AG04450 (cell line): Measurements from ENCODE around the gene ZNF341. TPM values are rescaled to one million over a fixed set of nuclear protein-coding genes. Genes with fewer than 3 reads are reported as not detected.
A peak's percentile ranks its signal among the peaks of the same experiment; 100 is the strongest.

ENCODE experiments used
- CTCF ChIA-PET: fragments of 300-600, 350-600 bp; formaldehyde crosslinking; extraction: SDS; loops from one replicate; lab custom pipeline; 2022; ENCODE audit warnings: antibody characterized with exemption, inconsistent platforms; lab: Charles Lee
- POLR2A ChIA-PET: fragments of 350-600 bp; formaldehyde crosslinking; extraction: SDS; loops from one replicate; lab custom pipeline; 2021; ENCODE audit warnings: antibody characterized with exemption, inconsistent platforms; lab: Yijun Ruan, JAX
- DNase-seq: peaks from one replicate; pipeline ENCODE4 v3.0.0-alpha.2; 2011; ENCODE audit warnings: low read depth, low spot score
- H3K27ac ChIP-seq: one replicate; pipeline ENCODE4 v1.5.1; 2012; ENCODE audit warnings: low read depth, low read length, control low read depth
- H3K27me3 ChIP-seq: one replicate; pipeline ENCODE4 v1.6.0; 2012; ENCODE audit warnings: low read length; ENCODE audit not compliant: control insufficient read depth, insufficient read depth
- H3K4me3 ChIP-seq: 2 replicates; pipeline ENCODE4 v1.5.1; 2011; ENCODE audit warnings: mild to moderate bottlenecking, low read depth, low read length, control low read depth
- H3K9me3 ChIP-seq: 2 replicates; pipeline ENCODE4 v1.5.1; 2012; ENCODE audit warnings: low read length; ENCODE audit not compliant: control insufficient read depth, insufficient read depth
- polyA plus RNA-seq: library from polyadenylated mRNA; depleted of rRNA; stranded (reverse); fragments of >200 nt; gene quantifications from 2 replicates; pipeline ENCODE4 v1.2.3, GENCODE V29; 2011
- TF ChIP-seq, protein P1 (sequence below): IDR thresholded peaks from 2 replicates; pipeline ENCODE4 v1.5.1; 2011; ENCODE audit warnings: low read depth, low read length, control low read depth, inconsistent platforms

ZNF341 gene
- polyA plus RNA-seq, 1 experiment = 1.5 TPM

GRCh38 chr20:33729101-33729500 lies 2.7 kb upstream of the ZNF341 start:
- Histone ChIP-seq H3K9me3 (no peaks in the 10 kb centered on the region), H3K27ac (no peak overlapping the region), H3K27me3 (no peaks in the 10 kb centered on the region), H3K4me3 (no peak overlapping the region)
- no peak for DNase-seq
- ChIA-PET CTCF (no interaction called here), POLR2A (no interaction called here)
- TF ChIP-seq, protein P1, sequence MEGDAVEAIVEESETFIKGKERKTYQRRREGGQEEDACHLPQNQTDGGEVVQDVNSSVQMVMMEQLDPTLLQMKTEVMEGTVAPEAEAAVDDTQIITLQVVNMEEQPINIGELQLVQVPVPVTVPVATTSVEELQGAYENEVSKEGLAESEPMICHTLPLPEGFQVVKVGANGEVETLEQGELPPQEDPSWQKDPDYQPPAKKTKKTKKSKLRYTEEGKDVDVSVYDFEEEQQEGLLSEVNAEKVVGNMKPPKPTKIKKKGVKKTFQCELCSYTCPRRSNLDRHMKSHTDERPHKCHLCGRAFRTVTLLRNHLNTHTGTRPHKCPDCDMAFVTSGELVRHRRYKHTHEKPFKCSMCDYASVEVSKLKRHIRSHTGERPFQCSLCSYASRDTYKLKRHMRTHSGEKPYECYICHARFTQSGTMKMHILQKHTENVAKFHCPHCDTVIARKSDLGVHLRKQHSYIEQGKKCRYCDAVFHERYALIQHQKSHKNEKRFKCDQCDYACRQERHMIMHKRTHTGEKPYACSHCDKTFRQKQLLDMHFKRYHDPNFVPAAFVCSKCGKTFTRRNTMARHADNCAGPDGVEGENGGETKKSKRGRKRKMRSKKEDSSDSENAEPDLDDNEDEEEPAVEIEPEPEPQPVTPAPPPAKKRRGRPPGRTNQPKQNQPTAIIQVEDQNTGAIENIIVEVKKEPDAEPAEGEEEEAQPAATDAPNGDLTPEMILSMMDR = no peak

DNA sequence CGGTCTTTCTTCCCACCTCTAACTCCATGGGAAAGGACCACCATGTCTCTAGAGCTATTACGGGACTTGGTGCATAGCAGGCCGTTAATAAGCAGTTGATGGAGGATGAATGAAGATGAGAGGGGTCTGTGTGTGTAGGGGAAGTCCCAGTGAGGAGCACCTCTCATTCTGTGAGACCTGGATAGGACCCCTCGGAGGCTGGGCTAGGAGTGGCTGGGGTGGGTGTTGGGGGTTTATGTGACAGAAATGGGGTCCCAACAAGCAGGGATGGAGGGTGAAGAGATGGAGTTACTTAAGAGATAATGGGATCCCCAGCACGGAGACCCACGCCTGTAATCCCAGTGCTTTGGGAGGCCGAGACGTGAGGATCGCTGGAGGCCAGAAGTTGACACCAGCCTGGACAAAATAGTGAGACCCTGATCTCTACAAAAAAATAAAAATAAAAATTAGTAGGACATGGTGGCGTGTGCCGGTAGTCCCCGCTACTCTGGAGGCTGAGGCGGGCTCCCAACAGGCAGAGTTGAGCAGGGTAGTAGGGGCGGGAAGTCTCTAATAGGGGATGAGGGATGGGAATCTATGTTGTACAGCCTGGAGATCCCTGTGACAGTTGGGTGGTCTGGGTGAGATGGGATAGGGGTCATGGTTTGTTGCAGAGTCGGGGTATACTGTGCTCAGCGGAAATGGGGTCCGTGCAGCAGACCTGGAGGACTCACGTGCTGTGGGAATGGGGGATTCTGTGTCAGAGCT lies 677 bp upstream of the ZNF341 start:
- ChIA-PET POLR2A (no interaction called here), CTCF (interaction anchor here (1.4 kb wide), 1 partner anchor 11 kb away, joined by 5 read pairs; the partner anchor contains the start of gene PXMP4)
- peaks cover 2% of the 10 kb centered on the region; the same call in 1 of the 2 replicates for H3K9me3 ChIP-seq
- no peaks in the 10 kb centered on the region for H3K27me3 ChIP-seq
- TF ChIP-seq, protein P1 = no peak
- H3K4me3 ChIP-seq = peak overlapping the region; percentile 59
- no peak for DNase-seq
- H3K27ac ChIP-seq = peak overlapping the region; percentile 61

DNA sequence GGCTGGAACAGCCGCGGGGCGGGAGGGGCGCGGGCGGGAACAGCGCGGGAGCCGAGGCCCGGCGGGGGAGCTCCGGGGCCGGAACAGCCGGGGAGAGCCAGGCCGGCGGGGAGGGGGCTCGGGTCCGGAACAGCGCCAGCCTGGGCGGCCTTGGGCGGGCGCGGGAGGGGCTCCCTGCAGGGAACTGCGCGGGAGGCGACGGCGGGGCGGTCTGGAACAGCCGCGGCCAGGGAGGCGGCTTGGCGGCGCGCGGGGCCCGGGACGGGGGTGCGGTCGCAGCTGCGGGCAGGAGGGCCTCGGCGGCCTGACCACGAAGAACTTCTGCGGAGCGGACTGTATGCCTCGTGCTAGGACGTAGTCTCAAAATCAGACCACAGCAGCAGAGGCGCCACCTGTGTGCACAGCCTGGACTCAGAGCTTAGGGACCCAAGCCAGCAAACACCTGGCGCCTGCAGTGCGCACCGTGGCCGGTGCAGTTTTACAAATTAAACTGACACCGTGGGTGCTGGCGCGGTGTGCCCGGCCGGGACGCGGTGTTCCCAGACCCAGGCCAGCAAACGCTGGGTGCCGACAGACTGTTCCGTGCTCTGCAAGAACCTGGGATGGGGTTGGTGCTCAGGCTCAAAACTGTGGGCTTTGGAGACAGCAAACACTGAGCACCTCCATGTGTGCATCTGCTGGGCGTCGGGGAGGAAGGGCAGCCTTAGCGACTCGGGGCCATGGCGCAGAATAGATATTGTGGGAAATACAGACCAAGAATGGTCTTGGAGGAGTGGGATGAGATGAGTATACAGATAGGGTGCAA lies 572 bp downstream of the ZNF341 start:
- ChIA-PET POLR2A (interaction anchor here (0.6 to 0.9 kb wide), 4 partner anchors 12 to 79 kb away, joined by 3 to 4 read pairs (median 3); partner anchors contain the start of genes CHMP4B and PXMP4), CTCF (interaction anchor here (0.6 to 0.9 kb wide), 2 partner anchors 64 to 315 kb away, joined by 3 read pairs; no protein-coding TSS in a partner anchor)
- TF ChIP-seq, protein P1 = peak; percentile 9; the same call in 1 of the 2 replicates
- H3K27ac ChIP-seq = peak overlapping the region; percentile 52
- H3K27me3 ChIP-seq = no peaks in the 10 kb centered on the region
- DNase-seq = no peak
- peak overlapping the region; percentile 68 for H3K4me3 ChIP-seq
- peaks cover 14% of the 10 kb centered on the region for H3K9me3 ChIP-seq

DNA sequence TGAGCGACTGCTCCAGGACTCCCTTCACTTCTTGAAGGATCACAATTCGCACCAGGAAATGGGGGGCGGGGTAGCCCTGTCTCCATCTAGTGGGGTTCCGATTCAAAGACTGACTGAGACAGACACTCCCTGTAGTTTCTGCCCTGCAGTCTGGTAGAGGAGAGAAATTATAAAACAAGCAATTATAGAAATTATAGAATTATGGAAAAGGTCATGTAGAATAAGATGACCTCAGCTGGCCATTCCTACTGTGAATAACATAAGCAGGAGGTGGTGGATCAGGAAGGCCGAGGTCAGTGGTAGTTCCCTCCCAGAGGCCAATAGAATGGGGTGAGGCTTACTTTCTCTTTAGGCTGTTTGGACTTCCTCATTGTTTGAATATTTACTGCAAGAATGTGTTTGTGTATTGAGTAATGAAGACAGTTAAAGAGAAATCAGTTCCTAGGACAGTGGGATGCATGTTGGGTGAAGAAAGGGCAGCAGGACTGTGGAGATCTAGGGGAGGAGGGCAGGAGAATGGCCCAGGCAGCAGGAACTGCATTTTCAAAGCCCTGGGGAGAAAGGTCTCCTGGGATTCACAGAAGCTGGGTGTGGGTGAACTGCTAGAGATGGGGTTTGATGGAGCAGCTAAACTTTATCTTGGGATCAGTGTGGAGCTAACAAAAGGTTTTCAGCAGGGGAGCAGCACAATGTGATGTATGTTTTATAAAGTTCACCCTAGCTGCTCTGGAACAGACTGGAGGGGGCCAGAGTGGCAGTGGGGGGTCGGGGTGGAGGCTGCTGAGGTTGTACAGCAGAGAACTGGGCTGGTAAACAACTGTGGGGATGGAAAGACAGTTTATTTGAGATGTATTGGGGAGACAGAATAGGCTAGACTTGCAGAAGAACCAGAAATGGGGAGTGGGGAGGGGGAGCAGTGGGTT lies 2.1 kb downstream of the ZNF341 start:
- no peaks in the 10 kb centered on the region for H3K27me3 ChIP-seq
- TF ChIP-seq, protein P1 = no peak
- peak overlapping the region; percentile 15; the same call in 1 of the 2 replicates for H3K4me3 ChIP-seq
- ChIA-PET CTCF (no interaction called here), POLR2A (interaction anchor here (0.5 to 1.4 kb wide), 4 partner anchors 14 to 1017 kb away, joined by 3 to 4 read pairs (median 4); partner anchors contain the start of genes CHMP4B and PXMP4)
- H3K27ac ChIP-seq = peak overlapping the region; percentile 85
- H3K9me3 ChIP-seq = peaks cover 21% of the 10 kb centered on the region
- no peak for DNase-seq
